Measurements from ENCODE around the gene SCAF8. TPM values are rescaled to one million over a fixed set of nuclear protein-coding genes. Genes with fewer than 3 reads are reported as not detected.

Gene SCAF8
- total and polyA plus RNA-seq, 7 donors = 9.0 to 46.3 (median 37.1) TPM

- peak; percentile 68 for DNase-seq
- Histone ChIP-seq H3K4me1 (peaks cover 0 to 42% (median 39%) of the 10 kb centered on the region in 4 donors), H3K9me3 (no peaks in the 10 kb centered on the region), H3K27me3 (no peaks in the 10 kb centered on the region), H3K4me3 (peak overlapping the region; percentile 74 to 98 (median 98)), H3K36me3 (peaks cover 0 to 3% (median 0%) of the 10 kb centered on the region in 4 donors), H3K27ac (peak overlapping the region; percentile 96 to 100 (median 100))
- WGBS, 2 donors = 5 to 14% methylated on average over 26 of the region's 26 CpGs
- intact Hi-C loops (cut with DNase I) = loop anchor here (2.0 to 10.0 kb wide), 4 partner anchors 58 to 442 kb away; partner anchors contain the start of gene CNKSR3
- no peak for TF ChIP-seq EP300 (IDR thresholded peaks at IDR 0.05)
- TF ChIP-seq CTCF (IDR thresholded peaks at IDR 0.05) = no peak
- TF ChIP-seq POLR2A (IDR thresholded peaks at IDR 0.05) = no peak
- TF ChIP-seq POLR2AphosphoS5 (IDR thresholded peaks at IDR 0.05) = no peak
Observed at GRCh38 chr6:154732538-154733182, 556 bp upstream of the SCAF8 start.

- Histone ChIP-seq H3K27ac (peak overlapping the region; percentile 96 to 100 (median 100)), H3K4me3 (peak overlapping the region; percentile 74 to 98 (median 98)), H3K36me3 (peaks cover 0 to 3% (median 0%) of the 10 kb centered on the region in 4 donors), H3K9me3 (no peaks in the 10 kb centered on the region), H3K4me1 (peaks cover 0 to 53% (median 50%) of the 10 kb centered on the region in 4 donors), H3K27me3 (no peaks in the 10 kb centered on the region)
- 0 to 1% methylated on average over 71 of the region's 71 CpGs for WGBS, 2 donors
- DNase-seq = peak; percentile 98
- peak in 2 of 4 donors; percentile 21 to 34 for TF ChIP-seq EP300 (IDR thresholded peaks at IDR 0.05)
- TF ChIP-seq POLR2A (IDR thresholded peaks at IDR 0.05) = peak; percentile 22 to 55
- peak; percentile 46 to 95 (median 57) for TF ChIP-seq POLR2AphosphoS5 (IDR thresholded peaks at IDR 0.05)
- TF ChIP-seq CTCF (IDR thresholded peaks at IDR 0.05) = peak in 2 of 4 experiments; percentile 4 to 18
- intact Hi-C loops (cut with DNase I) = loop anchor here (2.0 to 10.0 kb wide), 4 partner anchors 59 to 441 kb away; partner anchors contain the start of gene CNKSR3
Observed at GRCh38 chr6:154733626-154734382, 588 bp downstream of the SCAF8 start.

DNA sequence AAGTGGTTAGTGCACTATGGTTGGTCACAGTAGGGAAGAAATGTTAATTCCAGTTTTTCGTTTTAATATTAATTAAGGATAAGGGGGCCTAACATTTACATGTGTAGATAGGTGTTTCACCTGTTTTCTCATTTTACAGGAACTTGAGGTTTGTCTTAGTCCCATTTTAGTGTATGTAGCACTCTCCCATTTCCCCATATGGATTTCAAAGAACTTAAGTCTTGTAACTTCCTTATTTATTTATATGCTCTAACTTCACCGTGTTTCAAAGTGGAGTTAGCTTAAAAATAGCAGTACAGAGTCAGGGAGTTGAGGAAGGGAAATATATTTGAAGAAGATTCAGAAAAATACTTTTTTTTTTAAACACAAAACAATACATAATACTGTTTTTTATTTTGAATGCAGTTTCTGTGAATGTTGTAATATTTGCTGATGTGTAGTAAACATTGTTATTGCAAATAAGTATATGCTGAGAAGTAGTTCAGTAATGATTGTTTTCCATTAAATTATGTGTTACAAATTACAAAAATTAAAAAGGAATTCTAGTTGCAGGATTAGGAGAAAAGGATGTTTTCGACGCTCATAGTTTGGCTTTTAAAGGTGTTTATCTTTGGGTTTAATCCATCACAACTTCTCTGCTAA is 3.5 kb downstream of the SCAF8 start:
- intact Hi-C loops (cut with DNase I) = loop anchor here (10.0 kb wide), 2 partner anchors 222 to 438 kb away; partner anchors contain the start of gene CNKSR3
- no peaks in the 10 kb centered on the region for H3K9me3 ChIP-seq
- WGBS, 2 donors = 61 to 67% methylated on average over 4 of the region's 4 CpGs
- no peak overlapping the region for H3K4me3 ChIP-seq
- H3K27ac ChIP-seq = peak overlapping the region in 1 of 4 donors; percentile 36
- H3K36me3 ChIP-seq = peaks cover 0 to 3% (median 0%) of the 10 kb centered on the region in 4 donors
- no peak for DNase-seq
- H3K27me3 ChIP-seq = no peaks in the 10 kb centered on the region
- peaks cover 0 to 82% (median 76%) of the 10 kb centered on the region in 4 donors for H3K4me1 ChIP-seq
- TF ChIP-seq EP300 (IDR thresholded peaks at IDR 0.05) (no peak), POLR2AphosphoS5 (IDR thresholded peaks at IDR 0.05) (no peak), CTCF (IDR thresholded peaks at IDR 0.05) (no peak), POLR2A (IDR thresholded peaks at IDR 0.05) (no peak)

- TF ChIP-seq CTCF (IDR thresholded peaks at IDR 0.05) = no peak
- no peak for TF ChIP-seq POLR2AphosphoS5 (IDR thresholded peaks at IDR 0.05)
- no peak for TF ChIP-seq POLR2A (IDR thresholded peaks at IDR 0.05)
- no peak for TF ChIP-seq EP300 (IDR thresholded peaks at IDR 0.05)
- H3K27me3 ChIP-seq = no peaks in the 10 kb centered on the region
- intact Hi-C loops (cut with DNase I) = loop anchor here (10.0 kb wide), 2 partner anchors 223 to 437 kb away; partner anchors contain the start of gene CNKSR3
- H3K4me3 ChIP-seq = no peak overlapping the region
- H3K9me3 ChIP-seq = no peaks in the 10 kb centered on the region
- 92% methylated on average over 9 of the region's 9 CpGs for WGBS, 2 donors
- no peak for DNase-seq
- H3K4me1 ChIP-seq = peaks cover 0 to 84% (median 76%) of the 10 kb centered on the region in 4 donors
- H3K27ac ChIP-seq = peak overlapping the region in 2 of 4 donors; percentile 15 to 28
- peaks cover 0 to 3% (median 1%) of the 10 kb centered on the region in 4 donors for H3K36me3 ChIP-seq
Observed at GRCh38 chr6:154737424-154737823, 4.2 kb downstream of the SCAF8 start.

Measured in sigmoid colon (tissue), 7 donors.